H9 (cell line): ENCODE measurements around the gene FOXF1. TPM values are rescaled to one million over a fixed set of nuclear protein-coding genes. Genes with fewer than 3 reads are reported as not detected.

ENCODE experiments used
- DNase-seq: peaks from one replicate; pipeline ENCODE4 v3.0.0-alpha.2; 2017
- H2AFZ ChIP-seq: one replicate; pipeline ENCODE4 v1.6.1; 2013; ENCODE audit warnings: mild to moderate bottlenecking, low read length, control low read depth, moderate library complexity
- H2AK5ac ChIP-seq: 2 replicates; pipeline ENCODE4 v1.6.1; 2013; ENCODE audit warnings: low read length, control low read depth, mixed read lengths; ENCODE audit not compliant: insufficient read length
- H2BK120ac ChIP-seq: one replicate; pipeline ENCODE4 v1.6.1; 2013; ENCODE audit warnings: low read depth, mild to moderate bottlenecking, low read length, control low read depth, inconsistent platforms; ENCODE audit not compliant: poor library complexity, severe bottlenecking
- H2BK12ac ChIP-seq: 2 replicates; pipeline ENCODE4 v1.6.1; 2013; ENCODE audit warnings: low read length, control low read depth, mixed read lengths, low read depth; ENCODE audit not compliant: insufficient read length
- H2BK15ac ChIP-seq: 2 replicates; pipeline ENCODE4 v1.6.1; 2013; ENCODE audit warnings: low read depth, low read length, control low read depth
- H2BK20ac ChIP-seq: one replicate; pipeline ENCODE4 v1.6.1; 2013; ENCODE audit warnings: low read depth, mild to moderate bottlenecking, low read length, control low read depth, inconsistent platforms; ENCODE audit not compliant: poor library complexity, severe bottlenecking
- H2BK5ac ChIP-seq: 2 replicates; pipeline ENCODE4 v1.6.1; 2013; ENCODE audit warnings: low read length, control low read depth, mixed read lengths; ENCODE audit not compliant: insufficient read length
- H3K14ac ChIP-seq: 2 replicates; pipeline ENCODE4 v1.6.1; 2013; ENCODE audit warnings: low read length, control low read depth; ENCODE audit not compliant: insufficient read depth
- H3K18ac ChIP-seq: 2 replicates; pipeline ENCODE4 v1.6.1; 2013; ENCODE audit warnings: low read depth, mild to moderate bottlenecking, mixed read lengths, low read length, control low read depth; ENCODE audit not compliant: insufficient read length
- H3K23ac ChIP-seq: 2 replicates; pipeline ENCODE4 v1.6.1; 2013; ENCODE audit warnings: low read length, control low read depth, mixed read lengths, low read depth; ENCODE audit not compliant: insufficient read length
- H3K23me2 ChIP-seq: 2 replicates; pipeline ENCODE4 v1.6.1; 2013; ENCODE audit warnings: low read depth, mild to moderate bottlenecking, mixed read lengths, low read length, control low read depth; ENCODE audit not compliant: insufficient read length, poor library complexity, severe bottlenecking
- H3K27ac ChIP-seq: 2 replicates; pipeline ENCODE4 v1.5.1; 2013; ENCODE audit warnings: low read length, control low read depth, mixed read lengths, low read depth; ENCODE audit not compliant: insufficient read length
- H3K27me3 ChIP-seq: 2 replicates; pipeline ENCODE4 v1.6.1; 2013; ENCODE audit warnings: low read length, control low read depth, inconsistent platforms; ENCODE audit not compliant: insufficient read depth
- H3K4ac ChIP-seq: 2 replicates; pipeline ENCODE4 v1.6.1; 2013; ENCODE audit warnings: low read depth, mild to moderate bottlenecking, control low read depth, inconsistent platforms, low read length, moderate library complexity
- H3K4me1 ChIP-seq: 2 replicates; pipeline ENCODE4 v1.6.1; 2013; ENCODE audit warnings: low read length, control low read depth, inconsistent platforms; ENCODE audit not compliant: insufficient read depth
- H3K4me2 ChIP-seq: 2 replicates; pipeline ENCODE4 v1.6.1; 2013; ENCODE audit warnings: low read length, control low read depth, mixed read lengths; ENCODE audit not compliant: insufficient read length, insufficient read depth
- H3K56ac ChIP-seq: 2 replicates; pipeline ENCODE4 v1.6.1; 2013; ENCODE audit warnings: low read depth, mild to moderate bottlenecking, mixed read lengths, low read length, control low read depth; ENCODE audit not compliant: insufficient read length
- H3K79me1 ChIP-seq: 2 replicates; pipeline ENCODE4 v1.6.1; 2013; ENCODE audit warnings: low read depth, mild to moderate bottlenecking, moderate library complexity, low read length, control low read depth, inconsistent platforms; ENCODE audit not compliant: insufficient read depth, poor library complexity, severe bottlenecking
- H3K79me2 ChIP-seq: 2 replicates; pipeline ENCODE4 v1.6.1; 2013; ENCODE audit warnings: low read length, control low read depth, inconsistent platforms; ENCODE audit not compliant: insufficient read depth
- H3K9ac ChIP-seq: 2 replicates; pipeline ENCODE4 v1.6.1; 2013; ENCODE audit warnings: low read length, control low read depth, mixed read lengths; ENCODE audit not compliant: insufficient read length; ENCODE audit errors: extremely low read depth
- H3K9me3 ChIP-seq: one replicate; pipeline ENCODE4 v1.6.1; 2013; ENCODE audit warnings: low read depth, low read length, inconsistent platforms; ENCODE audit not compliant: control insufficient read depth
- H3T11ph ChIP-seq: one replicate; pipeline ENCODE4 v1.6.1; 2013; ENCODE audit warnings: mild to moderate bottlenecking, low read length, control low read depth, inconsistent platforms
- H4K20me1 ChIP-seq: one replicate; pipeline ENCODE4 v1.6.1; 2013; ENCODE audit not compliant: control insufficient read depth, insufficient read length, insufficient read depth
- H4K5ac ChIP-seq: 2 replicates; pipeline ENCODE4 v1.6.1; 2013; ENCODE audit warnings: low read depth, mild to moderate bottlenecking, mixed read lengths, low read length, control low read depth; ENCODE audit not compliant: insufficient read length
- H4K8ac ChIP-seq: replicated peaks from 2 replicates; pipeline ENCODE4 v1.6.1; 2013; ENCODE audit warnings: low read length, control low read depth, mixed read lengths, low read depth; ENCODE audit not compliant: insufficient read length
- H4K91ac ChIP-seq: 2 replicates; pipeline ENCODE4 v1.6.1; 2013; ENCODE audit warnings: low read depth, mild to moderate bottlenecking, moderate library complexity, mixed read lengths, low read length, control low read depth; ENCODE audit not compliant: insufficient read length
- H3K27ac Mint-ChIP-seq, 3 experiments: 2 replicates in 2 of 3; 3 replicates in 1 of 3; pipeline ENCODE4 v1.8.0; 2020 to 2021; ENCODE audit warnings: mixed read lengths in 3 of 3, mild to moderate bottlenecking in 1 of 3, moderate library complexity in 1 of 3
- H3K27me3 Mint-ChIP-seq: 2 replicates; pipeline ENCODE4 v1.8.0; 2021; ENCODE audit warnings: low read depth, mild to moderate bottlenecking, moderate library complexity, mixed read lengths
- H3K36me3 Mint-ChIP-seq, 3 experiments: 2 replicates in 2 of 3; 3 replicates in 1 of 3; pipeline ENCODE4 v1.8.0; 2020 to 2021; ENCODE audit warnings: low read depth in 3 of 3, mixed read lengths in 3 of 3; ENCODE audit not compliant: insufficient read depth in 1 of 3
- H3K4me1 Mint-ChIP-seq, 2 experiments: 2 replicates each; pipeline ENCODE4 v1.8.0; 2020; ENCODE audit warnings: mixed read lengths in 2 of 2
- H3K4me3 Mint-ChIP-seq, 2 experiments: 2 replicates in 1 of 2; 3 replicates in 1 of 2; pipeline ENCODE4 v1.8.0; 2020 to 2021; ENCODE audit warnings: mild to moderate bottlenecking in 2 of 2, mixed read lengths in 2 of 2, moderate library complexity in 1 of 2
- H3K9me3 Mint-ChIP-seq, 2 experiments: 2 replicates in 1 of 2; 3 replicates in 1 of 2; pipeline ENCODE4 v1.8.0; 2020; ENCODE audit warnings: mild to moderate bottlenecking in 2 of 2, mixed read lengths in 2 of 2, moderate library complexity in 1 of 2
- CTCF ChIP-seq: fragments of 200-600 bp; sonication (generic); conservative IDR thresholded peaks from 3 replicates; pipeline ENCODE4 v1.8.0; 2021; ENCODE audit warnings: antibody characterized with exemption, mild to moderate bottlenecking
- WGBS: extraction: QIAGEN DNeasy Blood & Tissue Kit; methylation state at CpG from one replicate; pipeline ENCODE4 v1.1.7; 2013; ENCODE audit warnings: missing lambda C conversion rate, low lambda C conversion rate, mixed read lengths; ENCODE audit not compliant: insufficient read length; ENCODE audit errors: extremely low coverage; 5-methylcytosine and 5-hydroxymethylcytosine counted together
- total RNA-seq: library from RNA; stranded (reverse); gene quantifications from 2 replicates; pipeline ENCODE4 v1.2.1, GENCODE V29; 2021

FOXF1 gene
- total RNA-seq, 1 experiment from 2014 or later = not detected

GRCh38 chr16:86530251-86531190 lies 20.2 kb downstream of the FOXF1 start:
- H3K14ac ChIP-seq = no peak overlapping the region
- no peaks in the 10 kb centered on the region for H4K20me1 ChIP-seq
- no peak overlapping the region for H4K8ac ChIP-seq
- H3K27ac ChIP-seq = no peak overlapping the region
- no peak overlapping the region for H3K4me2 ChIP-seq
- H2BK5ac ChIP-seq = no peak overlapping the region
- no peak for TF ChIP-seq CTCF
- no peaks in the 10 kb centered on the region for H3K79me2 ChIP-seq
- no peak overlapping the region for H2AFZ ChIP-seq
- no peaks in the 10 kb centered on the region for H3K27me3 ChIP-seq
- H3K9ac ChIP-seq = no peak overlapping the region
- no peak overlapping the region for H3T11ph ChIP-seq
- no peaks in the 10 kb centered on the region for H3K9me3 ChIP-seq
- no peaks in the 10 kb centered on the region for H3K23me2 ChIP-seq
- no peaks in the 10 kb centered on the region for H3K4me1 ChIP-seq
- no peak overlapping the region for H4K5ac ChIP-seq
- no peak overlapping the region for H3K23ac ChIP-seq
- no peak overlapping the region for H4K91ac ChIP-seq
- H2BK15ac ChIP-seq = no peak overlapping the region
- H3K4ac ChIP-seq = no peak overlapping the region
- Mint-ChIP-seq H3K27ac (no peak overlapping the region), H3K36me3 (peaks cover 0 to 5% (median 0%) of the 10 kb centered on the region in 3 experiments; a peak in 1 of 7 replicates), H3K4me3 (no peak overlapping the region), H3K4me1 (peaks cover 2 to 12% of the 10 kb centered on the region in 2 experiments; a peak in 3 of 4 replicates), H3K9me3 (peaks cover 0 to 5% of the 10 kb centered on the region in 2 experiments; a peak in 2 of 5 replicates), H3K27me3 (peaks cover 13% of the 10 kb centered on the region)
- WGBS = no CpG with 5 or more reads among the region's 31 CpGs
- no peak overlapping the region for H2BK120ac ChIP-seq
- no peak overlapping the region for H2BK12ac ChIP-seq
- DNase-seq = no peak
- no peak overlapping the region for H2AK5ac ChIP-seq
- H3K18ac ChIP-seq = no peak overlapping the region
- H3K79me1 ChIP-seq = no peaks in the 10 kb centered on the region
- no peak overlapping the region for H3K56ac ChIP-seq
- H2BK20ac ChIP-seq = no peak overlapping the region
